HepG2 (cell line): Measurements from ENCODE around the gene PGAP3. TPM values are rescaled to one million over a fixed set of nuclear protein-coding genes. Genes with fewer than 3 reads are reported as not detected.

Experiments used
- CBX1 ChIP-seq: IDR thresholded peaks from one replicate; pipeline ENCODE4 v1.6.1; 2016; ENCODE audit warnings: antibody characterized with exemption, low read depth
- FOSL1 ChIP-seq: sonication (generic); formaldehyde crosslinking; IDR thresholded peaks from 2 replicates; pipeline ENCODE4 v1.9.0; 2021; ENCODE audit warnings: missing genetic modification reagents, borderline replicate concordance
- KDM5A ChIP-seq: fragments of 200-600 bp; sonication (generic); IDR thresholded peaks from 2 replicates; pipeline ENCODE4 v1.7.0; 2018; ENCODE audit warnings: antibody characterized with exemption, mild to moderate bottlenecking, low read length, borderline replicate concordance
- MBD4 ChIP-seq: IDR thresholded peaks from 2 replicates; pipeline ENCODE4 v1.6.1; 2012; ENCODE audit warnings: low read length, inconsistent platforms, borderline replicate concordance
- MTF1 ChIP-seq: sonication (generic); formaldehyde crosslinking; IDR thresholded peaks from 2 replicates; pipeline ENCODE4 v1.5.0; 2020; ENCODE audit warnings: missing genetic modification reagents
- NR2C2 ChIP-seq: sonication (generic); formaldehyde crosslinking; IDR thresholded peaks from 2 replicates; pipeline ENCODE4 v1.4.0; 2020; ENCODE audit warnings: missing genetic modification reagents, mild to moderate bottlenecking, moderate library complexity, borderline replicate concordance
- SMYD3 ChIP-seq: sonication (generic); formaldehyde crosslinking; IDR thresholded peaks from 2 replicates; pipeline ENCODE4 v1.8.1; 2023; ENCODE audit warnings: mild to moderate bottlenecking, missing genetic modification reagents
- SOX13 ChIP-seq, 3 experiments: fragments of 450-650 bp in 1 of 3; sonication (generic) in 1 of 3; formaldehyde crosslinking in 1 of 3; IDR thresholded peaks in 2 of 3; conservative IDR thresholded peaks in 1 of 3; 2 replicates each; pipeline versions ENCODE4 v1.5.0 to v1.6.1; 2016 to 2020; ENCODE audit warnings: antibody characterized with exemption in 1 of 3, mild to moderate bottlenecking in 1 of 3, missing compliant biosample characterization in 1 of 3, missing genetic modification reagents in 1 of 3, moderate library complexity in 1 of 3
- SP140L ChIP-seq: sonication (generic); formaldehyde crosslinking; IDR thresholded peaks from 2 replicates; pipeline ENCODE4 v1.4.0; 2020; ENCODE audit warnings: missing genetic modification reagents, borderline replicate concordance
- SRSF1 ChIP-seq: fragments of 200-400 bp; formaldehyde crosslinking; optimal IDR thresholded peaks from 2 replicates; pipeline ENCODE3; 2017; ENCODE audit warnings: mild to moderate bottlenecking, low read depth, low read length, moderate library complexity
- ZFP36L1 ChIP-seq: sonication (generic); formaldehyde crosslinking; IDR thresholded peaks from 2 replicates; pipeline ENCODE4 v1.8.0; 2022; ENCODE audit warnings: mild to moderate bottlenecking, missing genetic modification reagents, moderate library complexity
- ZFP36L2 ChIP-seq: sonication (generic); formaldehyde crosslinking; IDR thresholded peaks from 2 replicates; pipeline ENCODE4 v1.4.0; 2020; ENCODE audit warnings: missing genetic modification reagents
- ZIK1 ChIP-seq: sonication (generic); formaldehyde crosslinking; IDR thresholded peaks from 2 replicates; pipeline ENCODE4 v1.5.0; 2020; ENCODE audit warnings: mild to moderate bottlenecking, low read depth, missing genetic modification reagents, borderline replicate concordance
- ZNF260 ChIP-seq: sonication (generic); formaldehyde crosslinking; IDR thresholded peaks from 2 replicates; pipeline ENCODE4 v1.4.0; 2020; ENCODE audit warnings: missing genetic modification reagents, low read depth, mild to moderate bottlenecking, borderline replicate concordance
- ZNF274 ChIP-seq: sonication (generic); formaldehyde crosslinking; IDR thresholded peaks from 2 replicates; pipeline ENCODE4 v1.5.1; 2020; ENCODE audit warnings: mild to moderate bottlenecking, missing genetic modification reagents
- ZNF343 ChIP-seq: sonication (generic); formaldehyde crosslinking; IDR thresholded peaks from 2 replicates; pipeline ENCODE4 v1.4.0; 2020; ENCODE audit warnings: mild to moderate bottlenecking, missing genetic modification reagents
- ZNF510 ChIP-seq: sonication (generic); formaldehyde crosslinking; IDR thresholded peaks from 2 replicates; pipeline ENCODE4 v1.4.0; 2020; ENCODE audit warnings: low read depth, mild to moderate bottlenecking, missing genetic modification reagents
- ZNF546 ChIP-seq: sonication (generic); formaldehyde crosslinking; conservative IDR thresholded peaks from 2 replicates; pipeline ENCODE4 v1.8.1; 2023; ENCODE audit warnings: mild to moderate bottlenecking, missing genetic modification reagents
- ZNF598 ChIP-seq: sonication (generic); formaldehyde crosslinking; IDR thresholded peaks from 2 replicates; pipeline ENCODE4 v1.5.1; 2020; ENCODE audit warnings: mild to moderate bottlenecking, missing genetic modification reagents, borderline replicate concordance
- ZNF75D ChIP-seq: sonication (generic); formaldehyde crosslinking; IDR thresholded peaks from 2 replicates; pipeline ENCODE4 v1.8.1; 2023; ENCODE audit warnings: missing genetic modification reagents, mild to moderate bottlenecking, borderline replicate concordance
- polyA plus RNA-seq, 8 experiments: library from polyadenylated mRNA; depleted of rRNA in 3 of 8; stranded (reverse) in 7 of 8; unstranded in 1 of 8; fragments of >200 nt; fragmentation: Illumina TruSeq in 4 of 8; extraction: Trizol in 4 of 8; gene quantifications; 2 replicates each; pipeline versions ENCODE4 v1.2.1 to v1.2.3, GENCODE V29; 2011 to 2016; ENCODE audit warnings: low read depth in 4 of 8, missing spikeins in 1 of 8, mixed read lengths in 1 of 8; ENCODE audit not compliant: insufficient read depth in 1 of 8
- total RNA-seq, 5 experiments: library from RNA; depleted of rRNA; stranded (reverse); fragments of >200 nt; fragmentation: Illumina TruSeq; extraction: Trizol; gene quantifications; 2 replicates each; pipeline ENCODE4 v1.2.3, GENCODE V29; 2016; ENCODE audit warnings: low read depth in 1 of 5
- TF ChIP-seq, protein P1 (sequence below): sonication (generic); formaldehyde crosslinking; IDR thresholded peaks from 2 replicates; pipeline ENCODE4 v1.5.0; 2020; ENCODE audit warnings: mild to moderate bottlenecking, missing genetic modification reagents, moderate library complexity
- TF ChIP-seq, protein P2 (sequence below): sonication (generic); formaldehyde crosslinking; IDR thresholded peaks from 2 replicates; pipeline ENCODE4 v1.8.1; 2023; ENCODE audit warnings: mild to moderate bottlenecking, missing genetic modification reagents
- TF ChIP-seq, protein P3 (sequence below): sonication (generic); formaldehyde crosslinking; conservative IDR thresholded peaks from 2 replicates; pipeline ENCODE4 v1.4.0; 2020; ENCODE audit warnings: missing genetic modification reagents
- TF ChIP-seq, protein P4 (sequence below): sonication (generic); formaldehyde crosslinking; IDR thresholded peaks from 2 replicates; pipeline ENCODE4 v1.5.1; 2020; ENCODE audit warnings: missing genetic modification reagents, mild to moderate bottlenecking, borderline replicate concordance

PGAP3 gene
- total and polyA plus RNA-seq, 2 of the 13 experiments (the other 11 are each of a cell fraction or from before 2014, with no cell fraction given), result 11.9 to 14.6 TPM

DNA sequence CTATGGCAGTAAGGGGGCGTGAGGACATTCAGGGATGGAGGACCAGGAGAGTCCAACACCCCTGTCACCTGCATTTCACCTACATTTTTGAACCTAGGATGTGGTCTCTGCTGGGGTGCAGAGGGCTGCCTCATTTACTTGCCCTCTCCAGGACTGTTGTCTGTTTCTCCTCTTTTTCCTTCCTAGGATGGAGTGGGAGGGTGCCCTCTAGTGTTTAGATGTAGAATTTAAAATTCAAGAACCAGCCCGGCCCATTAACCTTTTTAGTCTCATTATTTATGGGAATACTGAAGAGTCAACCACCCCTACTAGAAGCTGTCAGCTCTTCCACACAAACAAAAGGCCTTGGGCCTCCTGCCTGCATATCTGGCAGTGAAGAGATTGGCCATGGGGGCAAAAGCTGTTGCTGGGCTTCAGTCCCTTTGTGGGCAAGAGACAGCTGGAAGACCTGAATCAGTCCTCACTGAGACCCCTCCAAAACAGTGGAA, 53.4 kb downstream of the PGAP3 start (continued):
- TF ChIP-seq ZNF598 (no peak), FOSL1 (no peak), ZNF260 (CRISPR knock-in tag) (no peak), ZNF75D (CRISPR knock-in tag) (no peak), ZFP36L1 (no peak), SOX13 (IDR thresholded peaks at IDR 0.05) (no peak), SOX13 (CRISPR knock-in tag; conservative IDR thresholded peaks at IDR 0.05 in 1 of 2, IDR thresholded peaks at IDR 0.05 in 1 of 2) (no peak), ZIK1 (CRISPR knock-in tag) (no peak), KDM5A (no peak), SMYD3 (CRISPR knock-in tag) (no peak), ZNF546 (no peak), ZNF343 (no peak), NR2C2 (CRISPR knock-in tag) (no peak), CBX1 (no peak), MTF1 (CRISPR knock-in tag) (no peak), ZNF510 (CRISPR knock-in tag) (no peak), SRSF1 (no peak), ZFP36L2 (CRISPR knock-in tag) (no peak), SP140L (CRISPR knock-in tag) (no peak), MBD4 (no peak), ZNF274 (CRISPR knock-in tag) (no peak)
- TF ChIP-seq, protein P1, sequence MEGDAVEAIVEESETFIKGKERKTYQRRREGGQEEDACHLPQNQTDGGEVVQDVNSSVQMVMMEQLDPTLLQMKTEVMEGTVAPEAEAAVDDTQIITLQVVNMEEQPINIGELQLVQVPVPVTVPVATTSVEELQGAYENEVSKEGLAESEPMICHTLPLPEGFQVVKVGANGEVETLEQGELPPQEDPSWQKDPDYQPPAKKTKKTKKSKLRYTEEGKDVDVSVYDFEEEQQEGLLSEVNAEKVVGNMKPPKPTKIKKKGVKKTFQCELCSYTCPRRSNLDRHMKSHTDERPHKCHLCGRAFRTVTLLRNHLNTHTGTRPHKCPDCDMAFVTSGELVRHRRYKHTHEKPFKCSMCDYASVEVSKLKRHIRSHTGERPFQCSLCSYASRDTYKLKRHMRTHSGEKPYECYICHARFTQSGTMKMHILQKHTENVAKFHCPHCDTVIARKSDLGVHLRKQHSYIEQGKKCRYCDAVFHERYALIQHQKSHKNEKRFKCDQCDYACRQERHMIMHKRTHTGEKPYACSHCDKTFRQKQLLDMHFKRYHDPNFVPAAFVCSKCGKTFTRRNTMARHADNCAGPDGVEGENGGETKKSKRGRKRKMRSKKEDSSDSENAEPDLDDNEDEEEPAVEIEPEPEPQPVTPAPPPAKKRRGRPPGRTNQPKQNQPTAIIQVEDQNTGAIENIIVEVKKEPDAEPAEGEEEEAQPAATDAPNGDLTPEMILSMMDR, result peak; percentile 76
- TF ChIP-seq, protein P2, sequence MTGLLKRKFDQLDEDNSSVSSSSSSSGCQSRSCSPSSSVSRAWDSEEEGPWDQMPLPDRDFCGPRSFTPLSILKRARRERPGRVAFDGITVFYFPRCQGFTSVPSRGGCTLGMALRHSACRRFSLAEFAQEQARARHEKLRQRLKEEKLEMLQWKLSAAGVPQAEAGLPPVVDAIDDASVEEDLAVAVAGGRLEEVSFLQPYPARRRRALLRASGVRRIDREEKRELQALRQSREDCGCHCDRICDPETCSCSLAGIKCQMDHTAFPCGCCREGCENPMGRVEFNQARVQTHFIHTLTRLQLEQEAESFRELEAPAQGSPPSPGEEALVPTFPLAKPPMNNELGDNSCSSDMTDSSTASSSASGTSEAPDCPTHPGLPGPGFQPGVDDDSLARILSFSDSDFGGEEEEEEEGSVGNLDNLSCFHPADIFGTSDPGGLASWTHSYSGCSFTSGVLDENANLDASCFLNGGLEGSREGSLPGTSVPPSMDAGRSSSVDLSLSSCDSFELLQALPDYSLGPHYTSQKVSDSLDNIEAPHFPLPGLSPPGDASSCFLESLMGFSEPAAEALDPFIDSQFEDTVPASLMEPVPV (CRISPR knock-in tag), result no peak
- TF ChIP-seq, protein P3, sequence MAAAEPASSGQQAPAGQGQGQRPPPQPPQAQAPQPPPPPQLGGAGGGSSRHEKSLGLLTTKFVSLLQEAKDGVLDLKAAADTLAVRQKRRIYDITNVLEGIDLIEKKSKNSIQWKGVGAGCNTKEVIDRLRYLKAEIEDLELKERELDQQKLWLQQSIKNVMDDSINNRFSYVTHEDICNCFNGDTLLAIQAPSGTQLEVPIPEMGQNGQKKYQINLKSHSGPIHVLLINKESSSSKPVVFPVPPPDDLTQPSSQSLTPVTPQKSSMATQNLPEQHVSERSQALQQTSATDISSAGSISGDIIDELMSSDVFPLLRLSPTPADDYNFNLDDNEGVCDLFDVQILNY (CRISPR knock-in tag), result no peak
- TF ChIP-seq, protein P4, sequence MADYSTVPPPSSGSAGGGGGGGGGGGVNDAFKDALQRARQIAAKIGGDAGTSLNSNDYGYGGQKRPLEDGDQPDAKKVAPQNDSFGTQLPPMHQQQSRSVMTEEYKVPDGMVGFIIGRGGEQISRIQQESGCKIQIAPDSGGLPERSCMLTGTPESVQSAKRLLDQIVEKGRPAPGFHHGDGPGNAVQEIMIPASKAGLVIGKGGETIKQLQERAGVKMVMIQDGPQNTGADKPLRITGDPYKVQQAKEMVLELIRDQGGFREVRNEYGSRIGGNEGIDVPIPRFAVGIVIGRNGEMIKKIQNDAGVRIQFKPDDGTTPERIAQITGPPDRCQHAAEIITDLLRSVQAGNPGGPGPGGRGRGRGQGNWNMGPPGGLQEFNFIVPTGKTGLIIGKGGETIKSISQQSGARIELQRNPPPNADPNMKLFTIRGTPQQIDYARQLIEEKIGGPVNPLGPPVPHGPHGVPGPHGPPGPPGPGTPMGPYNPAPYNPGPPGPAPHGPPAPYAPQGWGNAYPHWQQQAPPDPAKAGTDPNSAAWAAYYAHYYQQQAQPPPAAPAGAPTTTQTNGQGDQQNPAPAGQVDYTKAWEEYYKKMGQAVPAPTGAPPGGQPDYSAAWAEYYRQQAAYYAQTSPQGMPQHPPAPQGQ, result no peak
